SKM-1 treated with dmso at 0.1 percent for 144 hours (cell line): ENCODE data around the gene LSMEM2.

ENCODE experiments used
- DNase-seq: peaks from one replicate; lab custom pipeline; 2025; ENCODE audit not compliant: unreplicated experiment; lab: John Stamatoyannopoulos, UW

Gene LSMEM2

DNA sequence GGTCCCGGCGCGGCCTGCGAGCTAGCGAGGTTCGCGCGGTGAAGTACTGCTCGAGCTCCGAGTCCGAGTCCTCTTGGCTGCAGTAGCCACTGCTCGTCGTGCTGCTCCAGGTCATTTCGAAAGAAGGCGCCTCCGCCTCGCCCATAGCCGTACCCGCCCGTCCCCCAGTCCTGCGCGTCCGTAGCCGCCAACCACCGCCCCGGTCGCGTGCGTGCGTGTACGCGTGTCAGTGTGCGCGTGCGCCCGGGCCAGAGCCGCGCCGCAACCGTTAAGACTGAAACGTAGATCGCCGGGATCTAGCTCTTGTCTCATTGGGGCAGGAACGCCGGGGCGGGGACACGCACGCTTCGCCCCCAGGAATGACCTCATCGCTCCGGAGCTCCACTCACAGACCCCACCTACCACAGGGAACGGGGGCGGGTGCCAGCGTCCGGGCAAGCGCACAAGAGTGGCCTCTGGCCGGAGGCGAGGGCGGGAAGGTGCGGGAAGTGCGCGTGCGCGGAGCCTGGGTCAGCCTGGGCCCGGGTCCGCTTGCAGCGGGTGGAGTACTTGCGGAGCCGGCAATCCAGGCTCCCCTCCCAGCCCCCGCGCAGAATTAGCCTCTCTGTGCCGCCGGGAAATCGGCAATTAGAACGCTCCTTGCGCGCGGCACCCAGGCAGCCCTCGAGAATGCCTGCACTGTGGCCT lies 58.4 kb downstream of the LSMEM2 start:
- DNase-seq = peak; percentile 98
